ENCODE results near the gene TNNT3.

DNA sequence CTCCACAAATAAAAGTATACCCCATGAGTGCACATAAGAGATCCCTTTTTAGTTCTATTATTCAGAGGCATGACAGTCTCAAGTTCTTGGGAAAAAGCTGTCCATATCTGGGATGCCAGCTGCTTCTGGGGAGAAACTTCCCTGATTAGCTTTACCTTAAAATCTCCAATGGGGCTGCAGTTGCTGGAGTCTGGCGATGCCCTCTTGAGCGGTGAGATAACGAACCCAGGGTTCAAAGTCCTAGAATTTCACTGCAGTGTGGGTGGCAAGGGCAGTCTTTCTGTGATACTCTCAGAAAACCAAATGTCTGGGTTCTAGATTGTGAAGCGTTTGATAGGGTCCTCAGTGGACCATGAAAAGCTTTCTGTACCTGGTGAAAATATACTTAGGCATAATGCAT, 20.4 kb upstream of the TNNT3 start:
- no peak for TF ChIP-seq CEBPB (IDR thresholded peaks at IDR 0.05; ENCODE audit: low read depth)
- TF ChIP-seq, protein P1, sequence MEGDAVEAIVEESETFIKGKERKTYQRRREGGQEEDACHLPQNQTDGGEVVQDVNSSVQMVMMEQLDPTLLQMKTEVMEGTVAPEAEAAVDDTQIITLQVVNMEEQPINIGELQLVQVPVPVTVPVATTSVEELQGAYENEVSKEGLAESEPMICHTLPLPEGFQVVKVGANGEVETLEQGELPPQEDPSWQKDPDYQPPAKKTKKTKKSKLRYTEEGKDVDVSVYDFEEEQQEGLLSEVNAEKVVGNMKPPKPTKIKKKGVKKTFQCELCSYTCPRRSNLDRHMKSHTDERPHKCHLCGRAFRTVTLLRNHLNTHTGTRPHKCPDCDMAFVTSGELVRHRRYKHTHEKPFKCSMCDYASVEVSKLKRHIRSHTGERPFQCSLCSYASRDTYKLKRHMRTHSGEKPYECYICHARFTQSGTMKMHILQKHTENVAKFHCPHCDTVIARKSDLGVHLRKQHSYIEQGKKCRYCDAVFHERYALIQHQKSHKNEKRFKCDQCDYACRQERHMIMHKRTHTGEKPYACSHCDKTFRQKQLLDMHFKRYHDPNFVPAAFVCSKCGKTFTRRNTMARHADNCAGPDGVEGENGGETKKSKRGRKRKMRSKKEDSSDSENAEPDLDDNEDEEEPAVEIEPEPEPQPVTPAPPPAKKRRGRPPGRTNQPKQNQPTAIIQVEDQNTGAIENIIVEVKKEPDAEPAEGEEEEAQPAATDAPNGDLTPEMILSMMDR (IDR thresholded peaks at IDR 0.05 in 2 of 3, conservative IDR thresholded peaks at IDR 0.05 in 1 of 3; ENCODE audit: borderline replicate concordance in 1 of 3, insufficient read depth in 1 of 3, low read depth in 2 of 3, low read length in 2 of 3) = no peak
